Activated CD8-positive, alpha-beta memory T cell treated with anti-CD3 and anti-CD28 coated beads, Interleukin-2, amount 50 U/mL, for 1 hour (primary cell): ENCODE results near the gene CFAP44.
"Not testable (repeated sequence)": the region's sequence is repeated elsewhere in the genome, so short reads cannot be mapped to it uniquely, and the experiment has no call there.

ENCODE experiments used
- DNase-seq: peaks from one replicate; pipeline ENCODE4 v3.0.0-alpha.2; 2020; ENCODE audit errors: extremely low read depth

Gene CFAP44

GRCh38 chr3:113441051-113441770 lies at the start of gene CFAP44:
Gene CFAP44 (minus strand): TSS chr3:113441493. CDS start chr3:113433664, 7,829 bp downstream.
- DNase-seq = peak; percentile 10

GRCh38 chr3:113485161-113485609 lies 43.9 kb upstream of the CFAP44 start:
- DNase-seq = no peak

- DNase-seq = no peak
Measured at GRCh38 chr3:113468539-113468938, 27.2 kb upstream of the CFAP44 start.

- no peak for DNase-seq
Measured at GRCh38 chr3:113461488-113461887, 20.2 kb upstream of the CFAP44 start.

- not testable (repeated sequence) for DNase-seq
Measured at GRCh38 chr3:113458554-113458953, 17.3 kb upstream of the CFAP44 start.

GRCh38 chr3:113455446-113455845 lies 14.2 kb upstream of the CFAP44 start:
- no peak for DNase-seq

GRCh38 chr3:113454630-113455029 lies 13.3 kb upstream of the CFAP44 start:
- DNase-seq = no peak

- no peak for DNase-seq
Measured at GRCh38 chr3:113454057-113454456, 12.8 kb upstream of the CFAP44 start.

GRCh38 chr3:113450911-113451310 lies 9.6 kb upstream of the CFAP44 start:
- DNase-seq = no peak

- DNase-seq = no peak
Measured at GRCh38 chr3:113439606-113440005, 1.7 kb downstream of the CFAP44 start.

GRCh38 chr3:113438224-113438623 lies 3.1 kb downstream of the CFAP44 start:
- no peak for DNase-seq

- DNase-seq = no peak
Measured at GRCh38 chr3:113437411-113437810, 3.9 kb downstream of the CFAP44 start.

GRCh38 chr3:113436809-113437208 lies 4.5 kb downstream of the CFAP44 start:
- DNase-seq = no peak

GRCh38 chr3:113431811-113432210 lies 9.5 kb downstream of the CFAP44 start:
- DNase-seq = no peak

GRCh38 chr3:113428581-113428980 lies 12.7 kb downstream of the CFAP44 start:
- no peak for DNase-seq

GRCh38 chr3:113423699-113424098 lies 17.6 kb downstream of the CFAP44 start:
- no peak for DNase-seq

- DNase-seq = no peak
Measured at GRCh38 chr3:113421082-113421481, 20.2 kb downstream of the CFAP44 start.

GRCh38 chr3:113409676-113410075 lies 31.6 kb downstream of the CFAP44 start:
- DNase-seq = no peak

GRCh38 chr3:113405180-113405579 lies 36.1 kb downstream of the CFAP44 start:
- DNase-seq = no peak

- no peak for DNase-seq
Measured at GRCh38 chr3:113404637-113405036, 36.7 kb downstream of the CFAP44 start.
